HS-27A (cell line): ENCODE results near the gene TRIM65.
"Not testable (repeated sequence)": the region's sequence is repeated elsewhere in the genome, so short reads cannot be mapped to it uniquely, and the experiment has no call there.

Experiments used
- DNase-seq: peaks from one replicate; pipeline ENCODE4 v3.0.0-alpha.2; 2012; ENCODE audit warnings: low read depth, missing footprints

The TRIM65 gene

GRCh38 chr17:75895370-75896155, 1.2 kb downstream of the TRIM65 start:
- DNase-seq: no peak

- no peak for DNase-seq
Observed at GRCh38 chr17:75894049-75894733, 2.6 kb downstream of the TRIM65 start.

GRCh38 chr17:75893305-75894048, 3.3 kb downstream of the TRIM65 start:
- DNase-seq: no peak

GRCh38 chr17:75892556-75893224, 4.1 kb downstream of the TRIM65 start:
- no peak for DNase-seq

GRCh38 chr17:75891605-75892555, 4.9 kb downstream of the TRIM65 start:
- DNase-seq: no peak

- no peak for DNase-seq
Observed at GRCh38 chr17:75891022-75891604, 5.6 kb downstream of the TRIM65 start.

- DNase-seq: no peak
Observed at GRCh38 chr17:75889454-75889853, 7.3 kb downstream of the TRIM65 start.

GRCh38 chr17:75888484-75888883, 8.3 kb downstream of the TRIM65 start:
- DNase-seq: no peak

GRCh38 chr17:75885860-75886259, 10.9 kb downstream of the TRIM65 start:
- not testable (repeated sequence) for DNase-seq

- no peak for DNase-seq
Observed at GRCh38 chr17:75885431-75885830, 11.3 kb downstream of the TRIM65 start.

GRCh38 chr17:75881678-75882454, 14.9 kb downstream of the TRIM65 start:
- DNase-seq: no peak

- DNase-seq: no peak
Observed at GRCh38 chr17:75880266-75880665, 16.5 kb downstream of the TRIM65 start.

- DNase-seq: no peak
Observed at GRCh38 chr17:75878174-75878998, 18.4 kb downstream of the TRIM65 start, which contains the start of gene TRIM47. TSS of gene TRIM47 (minus strand) at chr17:75878581. CDS start at chr17:75878548, 33 bp downstream.

GRCh38 chr17:75877752-75878173, 19.0 kb downstream of the TRIM65 start:
- no peak for DNase-seq

- no peak for DNase-seq
Observed at GRCh38 chr17:75876938-75877751, 19.6 kb downstream of the TRIM65 start.

- DNase-seq: no peak
Observed at GRCh38 chr17:75876190-75876937, 20.4 kb downstream of the TRIM65 start.

GRCh38 chr17:75875940-75876189, 20.9 kb downstream of the TRIM65 start:
- DNase-seq: no peak
